OCI-LY1 (cell line): ENCODE data around the gene IWS1.

Experiments
- EZH2 ChIP-seq: fragments of 200-600 bp; sonication (generic), shearing (Covaris generic); IDR thresholded peaks from 2 replicates; pipeline ENCODE4 v1.8.0; 2017; ENCODE audit warnings: borderline replicate concordance, mixed run types, mild to moderate bottlenecking, antibody characterized with exemption, low read length, moderate library complexity, mixed read lengths
- TF ChIP-seq, protein P1 (sequence below): fragments of 200-600 bp; sonication (generic), shearing (Covaris generic); IDR thresholded peaks from 2 replicates; pipeline ENCODE4 v1.5.1; 2017; ENCODE audit warnings: mild to moderate bottlenecking, antibody characterized with exemption, low read length, moderate library complexity, mixed read lengths

DNA sequence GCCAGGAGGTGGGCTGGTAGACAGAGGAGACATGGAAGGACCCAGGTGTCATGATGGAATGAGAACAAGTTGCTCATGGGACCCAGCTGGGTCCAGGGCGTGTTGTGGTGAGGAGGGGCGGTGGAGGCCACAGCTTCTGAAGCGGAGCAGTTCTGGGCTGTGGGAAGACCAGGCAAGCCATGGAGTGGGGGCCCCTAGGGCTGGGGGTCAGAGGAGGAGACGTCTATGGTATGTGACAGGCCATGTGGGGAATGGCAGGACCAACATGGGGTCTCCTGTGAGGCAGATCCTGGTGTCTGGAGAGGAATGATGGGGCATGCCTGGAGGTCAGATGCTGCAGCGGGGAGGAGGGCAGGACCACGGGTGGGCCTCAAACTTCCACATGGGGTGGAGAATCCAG is 26.0 kb upstream of the IWS1 start:
- TF ChIP-seq, protein P1, sequence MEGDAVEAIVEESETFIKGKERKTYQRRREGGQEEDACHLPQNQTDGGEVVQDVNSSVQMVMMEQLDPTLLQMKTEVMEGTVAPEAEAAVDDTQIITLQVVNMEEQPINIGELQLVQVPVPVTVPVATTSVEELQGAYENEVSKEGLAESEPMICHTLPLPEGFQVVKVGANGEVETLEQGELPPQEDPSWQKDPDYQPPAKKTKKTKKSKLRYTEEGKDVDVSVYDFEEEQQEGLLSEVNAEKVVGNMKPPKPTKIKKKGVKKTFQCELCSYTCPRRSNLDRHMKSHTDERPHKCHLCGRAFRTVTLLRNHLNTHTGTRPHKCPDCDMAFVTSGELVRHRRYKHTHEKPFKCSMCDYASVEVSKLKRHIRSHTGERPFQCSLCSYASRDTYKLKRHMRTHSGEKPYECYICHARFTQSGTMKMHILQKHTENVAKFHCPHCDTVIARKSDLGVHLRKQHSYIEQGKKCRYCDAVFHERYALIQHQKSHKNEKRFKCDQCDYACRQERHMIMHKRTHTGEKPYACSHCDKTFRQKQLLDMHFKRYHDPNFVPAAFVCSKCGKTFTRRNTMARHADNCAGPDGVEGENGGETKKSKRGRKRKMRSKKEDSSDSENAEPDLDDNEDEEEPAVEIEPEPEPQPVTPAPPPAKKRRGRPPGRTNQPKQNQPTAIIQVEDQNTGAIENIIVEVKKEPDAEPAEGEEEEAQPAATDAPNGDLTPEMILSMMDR, result no peak
- TF ChIP-seq EZH2, result no peak
